HG03520 (cell line): ENCODE results near the gene BAIAP3.

Experiments used
- ATAC-seq: cut with Tn5 transposase; IDR thresholded peaks from one replicate; pipeline ENCODE4 v1.9.1; 2021; ENCODE audit warnings: mild to moderate bottlenecking, moderate library complexity; ENCODE audit not compliant: unreplicated experiment

Gene BAIAP3

DNA sequence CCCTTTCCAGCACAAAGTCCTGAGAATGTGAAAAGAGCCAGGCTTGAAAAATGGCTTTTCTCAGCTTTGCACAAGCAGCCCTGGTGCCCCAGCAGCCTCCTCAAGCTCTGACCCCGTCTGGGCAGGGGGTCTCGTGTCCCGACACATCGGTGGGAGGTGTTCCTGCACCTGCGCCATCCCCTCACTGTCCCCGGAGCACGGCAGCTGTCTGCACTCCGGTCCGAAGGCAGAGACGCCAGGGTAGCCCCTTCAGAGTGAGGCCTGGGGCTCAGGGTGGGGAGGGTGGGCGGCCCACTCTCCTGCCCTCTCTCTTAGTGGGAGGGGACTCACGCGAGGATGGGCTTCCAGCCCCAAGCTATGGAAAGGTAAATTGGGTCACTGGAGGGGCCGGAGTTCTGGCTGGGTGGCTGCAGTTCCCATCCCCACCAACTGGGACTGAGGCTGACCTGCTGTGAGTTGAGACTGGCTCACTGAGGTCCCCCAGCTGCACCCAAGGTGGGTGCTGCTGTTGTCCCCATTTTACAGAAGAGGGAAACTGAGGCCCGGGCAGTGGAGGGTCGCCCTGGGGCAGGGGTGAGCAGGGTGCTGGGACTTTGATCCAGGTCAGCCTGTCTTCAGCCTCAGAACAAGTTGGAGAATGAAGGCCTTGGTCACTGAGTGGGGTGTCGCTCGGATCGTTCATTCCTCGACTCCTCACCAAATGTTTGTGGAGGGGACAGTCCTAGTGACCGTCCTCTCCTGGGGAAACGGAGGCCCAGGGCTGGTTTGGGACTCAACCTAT, 2.3 kb upstream of the BAIAP3 start:
- no peak for ATAC-seq

GRCh38 chr16:1331712-1332617, 1.5 kb upstream of the BAIAP3 start:
- peak; percentile 47 for ATAC-seq

DNA sequence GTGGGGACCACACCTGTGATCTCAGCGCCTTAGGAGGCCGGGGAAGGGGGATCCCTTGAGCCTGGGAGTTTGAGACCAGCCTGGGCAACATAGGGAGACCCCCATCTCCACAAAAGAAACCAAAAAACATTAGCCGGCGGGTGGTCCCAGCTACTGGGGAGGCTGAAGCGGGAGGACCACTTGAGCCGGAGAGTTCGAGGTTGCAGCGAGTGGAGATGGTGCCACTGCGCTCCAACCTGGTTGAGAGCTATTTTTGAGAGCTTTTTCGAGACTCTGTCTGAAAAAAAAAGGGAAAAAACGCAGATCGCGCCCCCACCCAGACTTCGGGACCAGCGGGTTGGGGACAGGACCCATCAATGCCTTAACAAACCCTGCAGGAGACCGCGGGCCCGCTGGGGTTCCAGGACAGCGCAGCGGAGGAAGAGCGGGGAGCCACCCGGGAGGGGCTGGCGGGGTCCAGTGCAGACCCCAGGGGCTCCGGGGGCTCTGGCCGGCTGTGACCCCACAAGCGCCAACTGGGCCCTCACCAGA, 762 bp upstream of the BAIAP3 start:
- ATAC-seq = no peak

- no peak for ATAC-seq
Measured at GRCh38 chr16:1333854-1334700, 632 bp downstream of the BAIAP3 start.

DNA sequence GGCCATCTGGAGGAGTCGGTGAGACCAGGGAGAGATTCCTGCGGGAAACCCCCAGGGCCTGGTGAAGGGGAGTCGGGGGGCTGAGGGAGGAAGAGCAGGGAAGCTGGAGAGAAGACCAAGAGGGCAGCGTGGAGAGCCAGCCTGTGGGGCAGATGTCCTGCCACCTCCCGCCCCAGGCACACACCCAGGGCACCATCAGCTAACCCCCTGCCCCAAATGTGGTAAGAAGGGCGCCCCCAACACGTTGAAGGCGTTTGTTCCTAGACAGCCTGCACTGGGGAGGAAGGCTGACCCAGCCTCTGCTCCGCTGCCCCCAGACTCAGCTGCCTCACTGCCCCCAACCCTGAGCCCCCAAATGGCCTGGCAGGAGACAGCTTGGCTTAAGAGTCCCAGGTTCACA, 1.3 kb downstream of the BAIAP3 start:
- ATAC-seq = no peak

DNA sequence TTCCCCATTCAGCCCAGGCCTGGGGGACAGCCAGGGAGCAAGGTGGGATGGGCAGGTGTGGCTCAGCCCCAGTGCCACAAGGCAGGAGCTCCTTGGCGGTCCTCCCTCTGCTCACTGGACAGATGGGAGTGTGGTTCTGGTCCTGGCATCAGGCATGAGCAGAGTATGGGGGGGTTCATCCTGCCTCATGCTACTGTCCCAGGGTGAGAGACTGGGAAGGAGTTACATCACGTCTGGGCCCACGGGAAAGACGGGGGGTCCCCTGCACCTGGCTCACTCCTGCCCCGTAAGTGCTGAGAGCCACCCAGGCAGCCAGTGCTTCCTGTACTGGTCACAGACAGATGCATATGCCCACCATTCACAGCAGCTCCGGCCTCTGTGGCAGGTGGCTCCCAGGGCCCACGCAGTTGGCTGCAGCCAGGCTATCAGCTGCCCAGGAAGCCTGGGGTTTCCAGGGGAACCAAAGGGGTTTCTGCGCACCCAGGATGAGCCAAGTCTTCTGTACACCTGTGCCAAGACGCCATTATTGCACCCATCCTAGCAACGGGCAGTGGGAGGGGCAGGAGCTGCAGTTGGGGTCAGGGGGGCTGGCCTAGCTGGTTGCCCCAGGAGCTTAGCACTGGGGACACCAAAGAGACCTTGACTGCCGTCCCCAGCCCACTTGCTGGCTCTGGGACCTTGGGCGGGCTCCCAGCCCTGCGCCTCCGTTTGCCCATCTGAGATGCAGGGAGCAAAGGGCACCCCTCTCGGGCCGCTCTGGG, 1.9 kb downstream of the BAIAP3 start:
- no peak for ATAC-seq

DNA sequence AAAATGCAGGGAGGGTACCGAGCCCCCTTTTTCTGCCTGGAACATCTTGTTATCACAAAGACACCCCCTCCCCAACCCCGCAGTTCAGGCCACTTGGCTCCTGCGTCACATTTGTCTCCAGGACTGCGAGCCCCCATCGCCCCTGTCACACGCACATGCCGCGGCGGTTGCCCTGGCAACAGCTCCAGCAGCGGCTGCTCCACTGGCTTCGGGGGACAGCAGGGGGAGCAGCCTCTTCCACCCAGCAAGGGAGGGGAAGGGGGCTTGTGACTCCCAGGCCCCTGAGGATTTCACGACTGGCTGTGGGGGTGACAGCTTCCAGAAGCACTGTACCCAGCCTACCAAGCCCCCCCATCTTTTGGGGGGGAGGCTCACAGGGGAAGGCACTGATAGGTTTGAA, 2.6 kb downstream of the BAIAP3 start:
- no peak for ATAC-seq

GRCh38 chr16:1336619-1337018, 3.2 kb downstream of the BAIAP3 start:
- no peak for ATAC-seq

GRCh38 chr16:1337486-1337885, 4.0 kb downstream of the BAIAP3 start:
- ATAC-seq = no peak

DNA sequence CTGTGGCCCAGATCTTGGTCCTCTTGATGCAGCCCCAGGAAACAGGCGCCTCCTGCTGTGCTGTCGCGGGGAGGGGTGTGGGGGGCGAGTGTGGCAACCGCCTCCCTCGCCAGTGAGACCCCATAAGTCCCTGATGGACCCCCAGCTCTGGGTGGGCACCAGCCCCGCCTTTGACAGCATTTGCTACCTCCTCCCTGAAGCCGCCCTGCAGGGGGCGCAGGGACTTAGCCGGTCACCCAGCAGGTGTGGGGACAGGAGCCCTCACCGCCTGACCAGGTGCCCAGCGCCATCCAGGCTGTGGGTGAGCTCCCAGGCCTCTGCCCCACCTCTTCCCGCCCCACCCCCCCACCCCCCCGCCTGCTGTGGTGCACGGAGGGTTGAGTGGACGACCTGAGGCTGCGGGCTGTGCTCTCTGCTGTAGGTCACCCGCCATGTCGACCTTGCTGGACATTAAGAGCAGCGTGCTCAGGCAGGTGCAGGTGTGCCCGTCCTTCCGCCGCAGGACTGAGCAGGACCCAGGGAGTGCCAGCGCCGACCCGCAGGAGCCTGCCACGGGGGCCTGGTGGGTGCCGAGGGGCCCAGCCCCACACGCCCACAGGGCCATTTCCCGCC, 4.8 kb downstream of the BAIAP3 start:
- no peak for ATAC-seq

GRCh38 chr16:1338855-1339675, 5.6 kb downstream of the BAIAP3 start:
- ATAC-seq = no peak

DNA sequence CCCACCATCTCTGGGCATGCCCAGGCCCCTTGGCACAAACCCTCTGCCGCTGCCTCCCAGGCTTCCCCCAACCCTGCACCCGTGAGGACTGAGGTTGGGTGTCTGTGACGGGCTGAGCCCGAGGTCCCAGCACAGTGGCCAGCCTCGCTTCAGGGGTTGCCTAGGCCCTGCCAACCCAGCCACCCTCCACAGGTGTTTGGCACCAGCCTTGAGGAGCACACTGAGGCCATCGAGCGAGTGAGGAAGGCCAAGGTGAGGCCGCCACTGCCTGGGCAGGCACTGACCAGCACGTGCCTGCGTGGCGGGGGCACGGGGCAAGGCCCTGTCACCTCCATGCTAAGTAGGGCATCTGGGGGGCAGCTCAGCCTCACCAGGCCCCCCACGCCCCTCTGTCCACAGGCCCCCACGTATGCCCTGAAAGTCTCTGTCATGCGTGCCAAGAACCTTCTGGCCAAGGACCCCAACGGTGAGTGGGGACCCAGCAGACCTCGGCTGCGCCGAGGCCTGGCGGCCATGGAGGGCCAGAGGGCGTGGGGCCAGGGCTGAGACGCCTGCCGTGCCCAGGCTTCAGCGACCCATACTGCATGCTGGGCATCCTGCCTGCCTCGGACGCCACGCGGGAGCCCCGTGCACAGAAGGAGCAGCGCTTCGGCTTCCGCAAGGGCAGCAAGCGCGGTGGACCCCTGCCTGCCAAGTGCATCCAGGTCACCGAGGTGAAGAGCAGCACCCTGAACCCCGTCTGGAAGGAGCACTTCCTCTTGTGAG, 7.5 kb downstream of the BAIAP3 start:
- no peak for ATAC-seq

GRCh38 chr16:1341495-1342420, 8.3 kb downstream of the BAIAP3 start:
- ATAC-seq = no peak

DNA sequence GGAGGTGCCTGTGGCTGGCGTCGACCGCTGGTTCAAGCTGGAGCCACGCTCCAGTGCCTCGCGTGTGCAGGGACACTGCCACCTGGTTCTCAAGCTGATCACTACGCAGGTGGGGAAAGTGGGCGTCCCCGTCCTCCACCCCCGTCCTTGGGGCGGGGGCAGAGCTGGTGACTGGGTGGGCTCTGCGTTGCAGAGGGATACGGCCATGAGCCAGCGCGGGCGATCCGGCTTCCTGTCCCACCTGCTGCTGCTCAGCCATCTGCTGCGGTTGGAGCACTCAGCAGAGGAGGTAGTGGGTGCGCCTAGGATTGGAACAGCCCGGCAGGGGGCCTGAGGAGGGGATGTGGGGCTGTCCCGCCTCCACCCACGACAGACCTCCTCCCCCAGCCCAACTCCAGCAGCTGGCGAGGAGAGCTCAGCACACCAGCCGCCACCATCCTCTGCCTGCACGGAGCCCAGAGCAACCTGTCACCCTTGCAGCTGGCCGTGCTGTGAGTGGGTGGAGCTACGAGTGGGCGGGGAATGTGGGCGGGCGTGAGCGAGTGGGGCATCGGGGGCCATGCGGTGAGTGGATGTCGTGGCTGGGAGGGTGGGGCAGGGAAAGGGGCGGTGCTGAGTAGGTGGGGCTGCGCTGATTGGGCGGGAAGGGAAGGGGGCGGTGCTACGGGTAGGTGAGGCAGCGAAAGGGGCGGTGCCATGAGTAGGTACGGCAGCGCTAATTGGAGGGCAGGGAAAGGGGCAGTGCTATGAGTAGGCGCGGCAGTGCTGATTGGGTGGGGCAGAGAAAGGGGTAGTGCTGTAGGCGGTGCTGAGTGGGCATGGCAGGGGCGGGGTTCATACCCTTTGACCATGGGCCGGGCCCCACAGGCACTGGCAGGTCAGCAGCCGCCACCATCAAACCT, 9.3 kb downstream of the BAIAP3 start:
- peak; percentile 79 for ATAC-seq

DNA sequence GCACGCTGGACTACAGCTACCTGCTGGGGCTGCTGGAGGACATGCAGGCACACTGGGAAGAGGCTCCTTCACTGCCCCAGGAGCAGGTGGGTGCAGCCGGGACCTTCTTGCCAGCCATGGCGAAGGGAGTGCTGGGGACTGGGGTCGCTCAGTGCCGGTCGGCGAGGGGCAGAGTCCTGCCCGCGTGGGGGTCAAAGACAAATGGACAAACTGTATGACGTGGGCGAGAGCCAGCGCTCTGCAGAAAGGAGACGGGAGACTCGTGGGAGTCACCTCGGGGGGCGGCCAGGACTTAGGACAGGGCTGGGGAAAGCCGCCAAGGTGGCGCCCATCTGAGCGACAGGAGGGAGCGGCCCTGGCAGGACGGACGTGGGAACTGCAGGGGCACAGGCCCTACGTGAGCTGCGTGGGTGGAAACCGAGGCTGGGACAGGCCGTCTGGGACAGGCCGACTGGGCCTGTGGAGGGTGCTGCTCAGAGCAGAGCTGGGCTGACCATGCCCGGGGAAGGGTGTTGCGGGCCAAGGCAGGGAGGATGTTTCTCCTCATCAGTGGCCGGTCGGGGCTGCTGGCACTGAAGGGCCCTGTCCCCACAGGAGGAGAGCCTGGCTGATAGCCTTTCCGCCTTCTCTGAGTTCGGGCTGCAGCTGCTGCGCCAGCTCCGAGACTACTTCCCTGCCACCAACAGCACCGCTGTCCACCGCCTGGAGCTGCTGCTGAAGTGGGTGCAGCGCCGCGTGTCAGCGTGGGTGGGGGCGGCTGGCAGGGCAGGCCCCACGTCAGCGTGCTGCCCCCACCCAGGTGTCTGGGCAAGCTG, 10.2 kb downstream of the BAIAP3 start:
- no peak for ATAC-seq
